Spleen (tissue), 11 donors: ENCODE results near the gene ABCD3. TPM values are rescaled to one million over a fixed set of nuclear protein-coding genes. Genes with fewer than 3 reads are reported as not detected.
"Not testable (repeated sequence)": the region's sequence is repeated elsewhere in the genome, so short reads cannot be mapped to it uniquely, and the experiment has no call there.

ENCODE experiments used
- DNase-seq: peaks from one replicate; pipeline ENCODE4 v3.0.0-alpha.2; 2020
- H3K27ac ChIP-seq, 8 donors: fragments of 200-600 bp; sonication (generic) in 7 of 8; 1 replicate in 4 of 8; 2 replicates in 4 of 8; pipeline versions ENCODE4 v1.5.0 to v1.8.0; 2016 to 2021; ENCODE audit warnings: inconsistent platforms in 4 of 8, mild to moderate bottlenecking in 4 of 8, moderate library complexity in 1 of 8
- H3K27me3 ChIP-seq, 7 donors: fragments of 200-600 bp; sonication (generic) in 6 of 7; replicated peaks in 1 of 7; 1 replicate in 4 of 7; 2 replicates in 3 of 7; pipeline versions ENCODE4 v1.5.0 to v1.8.0; 2016 to 2021; ENCODE audit warnings: inconsistent platforms in 3 of 7, mild to moderate bottlenecking in 1 of 7
- H3K36me3 ChIP-seq, 6 donors: fragments of 200-600 bp; sonication (generic) in 5 of 6; 1 replicate in 4 of 6; 2 replicates in 2 of 6; pipeline versions ENCODE4 v1.5.0 to v1.8.0; 2016 to 2021; ENCODE audit warnings: inconsistent platforms in 2 of 6
- H3K4me1 ChIP-seq, 6 donors: fragments of 200-600 bp; sonication (generic) in 5 of 6; 1 replicate in 3 of 6; 2 replicates in 3 of 6; pipeline versions ENCODE4 v1.5.0 to v1.8.0; 2016 to 2021; ENCODE audit warnings: inconsistent platforms in 3 of 6
- H3K4me3 ChIP-seq, 8 donors: fragments of 200-600 bp; sonication (generic) in 7 of 8; 1 replicate in 4 of 8; 2 replicates in 4 of 8; pipeline versions ENCODE4 v1.5.0 to v1.8.0; 2016 to 2021; ENCODE audit warnings: inconsistent platforms in 4 of 8, mild to moderate bottlenecking in 4 of 8, moderate library complexity in 2 of 8
- H3K9me3 ChIP-seq, 8 donors: fragments of 200-600 bp; sonication (generic) in 7 of 8; 1 replicate in 4 of 8; 2 replicates in 4 of 8; pipeline versions ENCODE4 v1.5.0 to v1.8.0; 2016 to 2021; ENCODE audit warnings: inconsistent platforms in 4 of 8
- POLR2A ChIP-seq, 3 donors: fragments of 450-650 bp; IDR thresholded peaks; one replicate each; pipeline ENCODE4 v1.5.1; 2017; ENCODE audit warnings: antibody characterized with exemption in 3 of 3, mild to moderate bottlenecking in 1 of 3
- POLR2AphosphoS5 ChIP-seq, 3 donors: sonication (generic); formaldehyde crosslinking; IDR thresholded peaks; one replicate each; pipeline ENCODE4 v1.5.1; 2017; ENCODE audit warnings: antibody characterized with exemption in 3 of 3
- WGBS, 5 donors: extraction: QIAGEN DNeasy Blood & Tissue Kit in 3 of 5; methylation state at CpG; one replicate each; pipeline versions ENCODE4 v1.1.5 to v1.1.7; 2013 to 2018; 5-methylcytosine and 5-hydroxymethylcytosine counted together
- intact Hi-C: fragments of 100-400 bp; cut with DNase I; formaldehyde crosslinking; loops from one replicate; pipeline ENCODE4 v1.15.0; 2023; ENCODE audit warnings: low total_unique reads
- polyA plus RNA-seq, 3 donors: library from polyadenylated mRNA; stranded (reverse); fragments of 200-250 nt; gene quantifications; one replicate each; pipeline ENCODE4 v1.2.1, GENCODE V29; 2013
- total RNA-seq, 7 donors: library from RNA; depleted of rRNA in 3 of 7; stranded (reverse); fragments of >200 nt in 3 of 7; fragmentation: NEBNext Ultra II Directional in 4 of 7; extraction: Animal tissue kit (Norgen Biotek cat#: 25700) in 4 of 7; gene quantifications; one replicate each; pipeline versions ENCODE4 v1.1.0 to v1.2.1, GENCODE V29; 2016 to 2021
- TF ChIP-seq, protein P1 (sequence below), 11 experiments: fragments of 200-600 bp in 7 of 11; fragments of 450-650 bp in 4 of 11; sonication (generic) in 4 of 11; IDR thresholded peaks in 8 of 11; conservative IDR thresholded peaks in 3 of 11; 1 replicate in 7 of 11; 2 replicates in 4 of 11; pipeline versions ENCODE4 v1.4.0 to v1.8.0; 2016 to 2021; ENCODE audit warnings: antibody characterized with exemption in 11 of 11, inconsistent platforms in 4 of 11, mild to moderate bottlenecking in 1 of 11
- donor health status: healthy with polysubstance abuse.
- donor health status: DM: no; HTN: no; CAD: no; lungs with moderate emphysema.
- donor health status: DM: no; HTN: no; CAD: no.
- donor health status: Bipolar disorder and iron deficiency.
- donor health status: healthy.
- donor health status: DM: no; HTN: no; CAD: no.
- donor health status: DM: yes; HTN: yes; CAD: no.

ABCD3 gene
- total and polyA plus RNA-seq, 10 donors = 9.1 to 30.8 (median 19.8) TPM

DNA sequence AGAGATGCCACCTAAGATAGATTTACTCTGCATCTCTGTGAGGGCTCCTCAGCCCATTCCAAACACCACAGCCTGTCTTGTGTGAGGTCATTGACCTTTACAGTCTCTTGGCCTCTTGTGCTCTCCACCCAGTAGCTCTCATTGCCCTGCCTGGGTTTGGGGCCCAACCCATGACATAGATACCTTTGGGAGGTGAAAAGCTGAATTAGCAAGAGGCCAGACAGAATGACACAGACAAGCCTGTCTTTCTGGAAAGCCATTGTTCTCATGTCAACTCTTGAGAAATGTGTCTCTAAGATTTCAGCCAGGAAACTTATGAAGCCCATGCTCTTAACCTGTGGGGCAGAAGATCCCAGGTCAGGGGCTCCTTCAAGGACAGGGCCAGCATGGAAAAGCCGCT, 141.7 kb downstream of the ABCD3 start:
- Histone ChIP-seq H3K4me3 (no peak overlapping the region), H3K4me1 (no peaks in the 10 kb centered on the region), H3K36me3 (no peaks in the 10 kb centered on the region), H3K27me3 (no peaks in the 10 kb centered on the region), H3K27ac (no peak overlapping the region), H3K9me3 (no peaks in the 10 kb centered on the region)
- intact Hi-C loops = no loop called here
- no peak for DNase-seq
- TF ChIP-seq, protein P1, sequence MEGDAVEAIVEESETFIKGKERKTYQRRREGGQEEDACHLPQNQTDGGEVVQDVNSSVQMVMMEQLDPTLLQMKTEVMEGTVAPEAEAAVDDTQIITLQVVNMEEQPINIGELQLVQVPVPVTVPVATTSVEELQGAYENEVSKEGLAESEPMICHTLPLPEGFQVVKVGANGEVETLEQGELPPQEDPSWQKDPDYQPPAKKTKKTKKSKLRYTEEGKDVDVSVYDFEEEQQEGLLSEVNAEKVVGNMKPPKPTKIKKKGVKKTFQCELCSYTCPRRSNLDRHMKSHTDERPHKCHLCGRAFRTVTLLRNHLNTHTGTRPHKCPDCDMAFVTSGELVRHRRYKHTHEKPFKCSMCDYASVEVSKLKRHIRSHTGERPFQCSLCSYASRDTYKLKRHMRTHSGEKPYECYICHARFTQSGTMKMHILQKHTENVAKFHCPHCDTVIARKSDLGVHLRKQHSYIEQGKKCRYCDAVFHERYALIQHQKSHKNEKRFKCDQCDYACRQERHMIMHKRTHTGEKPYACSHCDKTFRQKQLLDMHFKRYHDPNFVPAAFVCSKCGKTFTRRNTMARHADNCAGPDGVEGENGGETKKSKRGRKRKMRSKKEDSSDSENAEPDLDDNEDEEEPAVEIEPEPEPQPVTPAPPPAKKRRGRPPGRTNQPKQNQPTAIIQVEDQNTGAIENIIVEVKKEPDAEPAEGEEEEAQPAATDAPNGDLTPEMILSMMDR (IDR thresholded peaks at IDR 0.05 in 8 of 11, conservative IDR thresholded peaks at IDR 0.05 in 3 of 11) = no peak
- TF ChIP-seq POLR2A (IDR thresholded peaks at IDR 0.05) (no peak), POLR2AphosphoS5 (IDR thresholded peaks at IDR 0.05) (no peak)
- 72 to 100% (median 88%) methylated on average over 1 of the region's 1 CpG for WGBS, 5 donors

DNA sequence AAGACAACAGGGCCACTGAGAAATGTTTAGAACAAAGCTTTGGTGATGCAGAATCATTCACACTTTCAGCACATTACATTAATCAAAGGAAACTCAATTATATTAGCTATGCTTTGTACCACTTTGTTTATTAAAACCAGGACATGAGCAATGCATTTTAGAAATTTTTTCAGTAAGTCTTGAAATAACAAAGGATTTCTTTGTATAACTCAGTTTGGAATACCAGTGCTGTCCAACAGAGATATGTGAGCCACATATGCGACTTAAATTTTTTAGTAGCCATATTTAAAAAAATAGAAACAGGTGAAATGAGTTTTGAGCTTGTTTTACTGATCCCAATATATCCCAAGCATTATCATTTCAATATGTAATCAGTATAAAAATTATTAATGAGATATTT, 142.1 kb downstream of the ABCD3 start:
- intact Hi-C loops = no loop called here
- TF ChIP-seq, protein P1 (IDR thresholded peaks at IDR 0.05 in 8 of 11, conservative IDR thresholded peaks at IDR 0.05 in 3 of 11) = no peak
- TF ChIP-seq POLR2A (IDR thresholded peaks at IDR 0.05) (no peak), POLR2AphosphoS5 (IDR thresholded peaks at IDR 0.05) (no peak)
- Histone ChIP-seq H3K4me3 (no peak overlapping the region), H3K36me3 (no peaks in the 10 kb centered on the region), H3K4me1 (no peaks in the 10 kb centered on the region), H3K9me3 (no peaks in the 10 kb centered on the region), H3K27ac (no peak overlapping the region), H3K27me3 (no peaks in the 10 kb centered on the region)
- WGBS, 5 donors = 79 to 95% (median 86%) methylated on average over 1 of the region's 1 CpG
- DNase-seq = no peak

- Histone ChIP-seq H3K36me3 (no peaks in the 10 kb centered on the region), H3K27ac (no peak overlapping the region), H3K4me1 (no peaks in the 10 kb centered on the region), H3K27me3 (no peaks in the 10 kb centered on the region), H3K4me3 (no peak overlapping the region), H3K9me3 (peaks cover 0 to 7% (median 5%) of the 10 kb centered on the region in 8 donors)
- TF ChIP-seq, protein P1 (IDR thresholded peaks at IDR 0.05 in 8 of 11, conservative IDR thresholded peaks at IDR 0.05 in 3 of 11) = no peak
- no peak for TF ChIP-seq POLR2A (IDR thresholded peaks at IDR 0.05)
- TF ChIP-seq POLR2AphosphoS5 (IDR thresholded peaks at IDR 0.05) = no peak
- DNase-seq = no peak
- WGBS, 5 donors = 80 to 88% (median 85%) methylated on average over 12 of the region's 12 CpGs
- intact Hi-C loops = no loop called here
These were observed 144.5 kb downstream of the ABCD3 start for GRCh38 chr1:94562519-94563260.

GRCh38 chr1:94565901-94566300, 147.7 kb downstream of the ABCD3 start:
- no peak for TF ChIP-seq POLR2AphosphoS5 (IDR thresholded peaks at IDR 0.05)
- TF ChIP-seq POLR2A (IDR thresholded peaks at IDR 0.05) = no peak
- TF ChIP-seq, protein P1 (IDR thresholded peaks at IDR 0.05 in 8 of 11, conservative IDR thresholded peaks at IDR 0.05 in 3 of 11) = no peak
- Histone ChIP-seq H3K36me3 (no peaks in the 10 kb centered on the region), H3K27me3 (no peaks in the 10 kb centered on the region), H3K4me3 (no peak overlapping the region), H3K4me1 (no peaks in the 10 kb centered on the region), H3K9me3 (peaks cover 0 to 29% (median 19%) of the 10 kb centered on the region in 8 donors), H3K27ac (no peak overlapping the region)
- WGBS, 5 donors = 89 to 97% (median 91%) methylated on average over 2 of the region's 2 CpGs
- intact Hi-C loops = no loop called here
- no peak for DNase-seq

GRCh38 chr1:94566436-94566835, 148.2 kb downstream of the ABCD3 start:
- intact Hi-C loops, H3K4me3 ChIP-seq, H3K36me3 ChIP-seq, H3K4me1 ChIP-seq, H3K27ac ChIP-seq, H3K27me3 ChIP-seq, DNase-seq: not testable (repeated sequence)
- 72 to 87% (median 78%) methylated on average over 5 of the region's 5 CpGs for WGBS, 5 donors
- peaks cover 0 to 29% (median 19%) of the 10 kb centered on the region in 8 donors for H3K9me3 ChIP-seq

DNA sequence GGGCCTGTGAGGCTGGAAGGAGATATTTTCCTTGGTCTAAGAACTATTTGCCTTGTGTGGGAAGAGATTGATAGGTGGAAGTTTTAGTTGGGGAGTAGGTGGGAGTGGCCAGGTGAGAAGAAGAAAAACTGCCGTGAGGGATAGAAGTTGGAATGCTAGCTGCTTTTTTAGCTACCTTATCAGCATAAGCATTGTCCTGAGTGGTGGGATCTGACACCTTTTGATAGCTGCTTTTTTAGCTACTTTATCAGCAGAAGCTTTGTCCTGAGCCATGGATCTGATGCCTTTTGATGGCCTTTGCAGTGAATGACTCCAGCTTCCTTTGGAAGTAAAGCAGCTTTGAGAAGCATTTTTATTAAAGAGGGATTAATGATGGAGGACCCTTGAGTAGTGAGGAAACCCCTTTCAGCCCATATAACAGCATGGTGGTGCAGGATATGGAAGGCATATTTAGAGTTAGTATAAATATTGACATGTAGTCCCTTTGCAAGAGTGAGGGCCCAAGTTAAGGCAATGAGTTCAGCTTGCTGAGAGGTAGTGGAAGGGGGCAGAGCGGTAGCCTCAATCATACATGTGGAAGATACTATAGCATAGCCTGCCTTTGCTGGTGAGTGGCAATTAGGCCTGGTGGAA, 149.9 kb downstream of the ABCD3 start:
- H3K4me3 ChIP-seq, intact Hi-C loops: not testable (repeated sequence)
- 92 to 98% (median 96%) methylated on average over 2 of the region's 2 CpGs for WGBS, 5 donors

More for the DNA sequence above, 149.9 kb downstream of the ABCD3 start:
- H3K9me3 ChIP-seq = peaks cover 0 to 43% (median 26%) of the 10 kb centered on the region in 8 donors
- H3K27ac ChIP-seq, H3K4me1 ChIP-seq, DNase-seq, H3K36me3 ChIP-seq, H3K27me3 ChIP-seq: not testable (repeated sequence)
